ENCODE measurements around the gene VCL.

The VCL gene

DNA sequence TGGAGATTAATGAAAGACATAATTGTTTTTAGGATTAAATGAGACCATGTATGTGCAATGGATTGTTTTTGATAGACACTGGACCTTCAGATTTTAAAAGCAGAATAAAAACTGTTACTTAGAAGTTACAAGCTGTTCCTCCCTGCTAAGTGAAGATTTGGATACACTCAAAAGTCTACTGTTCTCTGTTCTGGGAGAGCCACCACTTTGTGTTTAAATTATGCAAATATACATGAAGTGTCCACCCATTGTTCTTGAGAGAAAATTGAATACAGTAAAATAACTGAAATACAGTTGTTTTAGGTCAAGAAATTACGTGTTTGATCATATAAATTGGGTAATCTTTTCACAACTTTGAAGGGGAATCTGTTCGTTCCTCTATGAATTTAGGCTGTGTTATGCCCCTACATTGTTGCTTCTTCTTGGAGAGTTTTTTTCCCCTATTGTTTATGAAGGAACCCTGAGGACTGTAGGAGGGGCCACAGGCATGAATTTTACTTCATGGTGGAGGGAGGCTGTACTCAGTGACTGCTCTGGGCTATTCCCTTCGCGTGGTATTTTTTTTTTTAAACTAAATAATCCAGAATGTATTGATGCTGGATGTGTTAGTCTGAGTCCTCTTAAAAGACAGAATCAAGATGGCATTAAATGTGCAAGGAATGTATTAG is 18.6 kb upstream of the VCL start:
- H3K4me3 ChIP-seq (ENCODE audit: low read depth, low read length): peak overlapping the region; percentile 1
- TF ChIP-seq POLR2A (IDR thresholded peaks at IDR 0.05; ENCODE audit: extremely low read depth, insufficient read length) (no peak), MYC (IDR thresholded peaks at IDR 0.05; ENCODE audit: low read depth, low read length) (0 out of 2 replicates have a peak, but pooled peaks have one; percentile 11)
- peak; percentile 35 for DNase-seq (ENCODE audit: low read depth)

DNA sequence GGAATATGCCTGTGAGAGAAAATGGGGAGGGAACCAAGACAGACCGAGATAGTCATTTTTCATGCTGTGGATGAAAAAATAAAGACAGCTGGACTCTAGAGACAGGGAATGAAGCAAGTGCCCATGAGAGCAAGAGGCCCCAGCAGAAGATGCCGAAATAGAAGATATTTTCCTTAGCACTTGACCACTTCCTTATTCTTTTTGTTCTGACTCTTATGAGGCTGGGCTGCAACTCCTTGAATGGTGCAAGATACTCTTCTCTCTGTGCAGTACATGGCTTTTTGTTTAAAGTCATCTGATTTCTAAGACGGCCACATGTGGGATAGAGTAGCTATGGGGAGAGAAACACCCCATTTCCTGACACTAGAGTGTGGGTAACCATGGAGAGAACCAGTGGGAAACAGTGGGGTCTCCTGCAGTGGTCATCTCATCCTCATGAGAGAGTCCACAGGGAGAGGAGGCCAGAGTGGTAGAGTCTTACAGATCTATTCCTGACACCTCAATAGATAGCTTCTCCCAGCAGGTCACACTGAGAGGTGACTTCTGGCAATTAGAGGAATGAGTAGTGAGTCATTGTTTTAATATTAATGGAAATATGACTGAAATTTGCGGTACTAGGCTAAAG is 18.0 kb upstream of the VCL start:
- DNase-seq (ENCODE audit: low read depth): peak; percentile 86
- TF ChIP-seq MYC (IDR thresholded peaks at IDR 0.05; ENCODE audit: low read depth, low read length) (peak; percentile 59), POLR2A (IDR thresholded peaks at IDR 0.05; ENCODE audit: extremely low read depth, insufficient read length) (no peak)
- TF ChIP-seq, protein P1, sequence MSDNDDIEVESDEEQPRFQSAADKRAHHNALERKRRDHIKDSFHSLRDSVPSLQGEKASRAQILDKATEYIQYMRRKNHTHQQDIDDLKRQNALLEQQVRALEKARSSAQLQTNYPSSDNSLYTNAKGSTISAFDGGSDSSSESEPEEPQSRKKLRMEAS (IDR thresholded peaks at IDR 0.05; ENCODE audit: low read depth, low read length): peak; percentile 60; the same call in 1 of the 2 replicates
- H3K4me3 ChIP-seq (ENCODE audit: low read depth, low read length): peak overlapping the region; percentile 1

DNA sequence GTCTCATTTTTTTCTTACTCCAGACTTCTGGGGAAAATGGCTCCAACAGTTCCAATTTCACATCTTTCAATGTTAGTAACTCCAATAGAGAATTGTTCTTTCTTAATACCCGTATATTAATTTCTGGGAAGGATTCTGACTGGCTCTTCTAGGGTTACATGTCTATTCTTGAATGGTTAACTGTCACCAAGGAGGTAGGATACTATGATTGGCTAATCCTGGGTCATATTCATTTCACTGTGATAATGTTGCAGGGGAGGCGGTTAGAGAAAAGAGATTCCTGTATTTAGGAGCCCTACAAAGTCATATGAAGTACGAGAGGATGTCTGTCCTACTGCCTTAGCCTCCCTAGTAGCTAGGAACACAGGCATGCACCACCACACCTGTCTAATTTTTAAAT is 16.1 kb upstream of the VCL start:
- TF ChIP-seq, protein P1 (IDR thresholded peaks at IDR 0.05; ENCODE audit: low read depth, low read length): no peak
- no peak for TF ChIP-seq POLR2A (IDR thresholded peaks at IDR 0.05; ENCODE audit: extremely low read depth, insufficient read length)
- TF ChIP-seq, protein P2, sequence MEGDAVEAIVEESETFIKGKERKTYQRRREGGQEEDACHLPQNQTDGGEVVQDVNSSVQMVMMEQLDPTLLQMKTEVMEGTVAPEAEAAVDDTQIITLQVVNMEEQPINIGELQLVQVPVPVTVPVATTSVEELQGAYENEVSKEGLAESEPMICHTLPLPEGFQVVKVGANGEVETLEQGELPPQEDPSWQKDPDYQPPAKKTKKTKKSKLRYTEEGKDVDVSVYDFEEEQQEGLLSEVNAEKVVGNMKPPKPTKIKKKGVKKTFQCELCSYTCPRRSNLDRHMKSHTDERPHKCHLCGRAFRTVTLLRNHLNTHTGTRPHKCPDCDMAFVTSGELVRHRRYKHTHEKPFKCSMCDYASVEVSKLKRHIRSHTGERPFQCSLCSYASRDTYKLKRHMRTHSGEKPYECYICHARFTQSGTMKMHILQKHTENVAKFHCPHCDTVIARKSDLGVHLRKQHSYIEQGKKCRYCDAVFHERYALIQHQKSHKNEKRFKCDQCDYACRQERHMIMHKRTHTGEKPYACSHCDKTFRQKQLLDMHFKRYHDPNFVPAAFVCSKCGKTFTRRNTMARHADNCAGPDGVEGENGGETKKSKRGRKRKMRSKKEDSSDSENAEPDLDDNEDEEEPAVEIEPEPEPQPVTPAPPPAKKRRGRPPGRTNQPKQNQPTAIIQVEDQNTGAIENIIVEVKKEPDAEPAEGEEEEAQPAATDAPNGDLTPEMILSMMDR (IDR thresholded peaks at IDR 0.05; ENCODE audit: low read depth, low read length): no peak
- no peak for TF ChIP-seq MYC (IDR thresholded peaks at IDR 0.05; ENCODE audit: low read depth, low read length)
- no peak for DNase-seq (ENCODE audit: low read depth)
- no peak overlapping the region for H3K4me3 ChIP-seq (ENCODE audit: low read depth, low read length)

DNA sequence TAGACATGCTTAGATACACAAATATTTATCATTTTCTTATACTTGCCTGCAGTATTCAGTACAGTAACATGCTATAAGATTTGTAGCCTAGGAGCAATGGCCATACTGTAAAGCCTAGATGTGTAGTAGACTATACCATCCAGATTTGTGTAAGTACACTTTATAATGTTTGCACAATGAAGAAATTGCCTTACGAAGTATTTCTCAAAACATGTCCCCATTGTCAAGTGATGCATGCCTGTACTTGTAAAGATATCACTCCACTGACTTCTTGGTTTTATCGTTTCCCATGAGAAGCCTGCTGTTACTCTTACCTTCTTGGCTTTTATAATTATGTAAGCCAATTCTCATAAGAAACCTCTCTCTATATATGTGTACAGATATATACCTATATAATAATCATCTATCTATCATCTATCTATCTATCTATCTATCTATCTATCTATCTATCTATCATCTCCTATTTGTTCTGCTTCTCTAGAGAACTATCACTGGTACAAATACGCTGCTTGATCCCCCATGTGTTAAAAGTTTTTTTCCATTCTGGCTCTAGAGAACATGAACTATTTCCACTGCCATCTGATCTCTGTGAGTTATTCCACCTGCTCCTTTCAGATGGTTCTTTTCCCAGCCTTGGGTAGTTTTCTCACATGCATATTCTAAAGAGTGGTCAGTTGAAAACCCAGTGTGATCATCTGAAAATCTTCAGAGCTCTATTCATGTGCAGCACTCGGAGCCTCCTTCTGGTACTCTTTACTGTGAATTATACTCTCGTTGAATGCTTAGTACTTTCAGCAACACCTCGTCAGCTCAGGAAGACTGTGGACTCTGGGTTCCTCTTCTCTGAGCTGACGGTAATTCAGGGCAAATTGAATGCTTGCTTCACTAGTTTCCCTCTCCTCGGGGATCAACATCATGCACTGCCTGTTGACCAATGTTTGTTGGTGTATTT is 14.5 kb upstream of the VCL start:
- TF ChIP-seq, protein P2 (IDR thresholded peaks at IDR 0.05; ENCODE audit: low read depth, low read length): no peak
- peak; percentile 28; the same call in 1 of the 2 replicates for TF ChIP-seq MYC (IDR thresholded peaks at IDR 0.05; ENCODE audit: low read depth, low read length)
- TF ChIP-seq, protein P1 (IDR thresholded peaks at IDR 0.05; ENCODE audit: low read depth, low read length): peak; percentile 40; the same call in 1 of the 2 replicates
- no peak for TF ChIP-seq POLR2A (IDR thresholded peaks at IDR 0.05; ENCODE audit: extremely low read depth, insufficient read length)
- H3K4me3 ChIP-seq (ENCODE audit: low read depth, low read length): no peak overlapping the region
- peak; percentile 54 for DNase-seq (ENCODE audit: low read depth)

DNA sequence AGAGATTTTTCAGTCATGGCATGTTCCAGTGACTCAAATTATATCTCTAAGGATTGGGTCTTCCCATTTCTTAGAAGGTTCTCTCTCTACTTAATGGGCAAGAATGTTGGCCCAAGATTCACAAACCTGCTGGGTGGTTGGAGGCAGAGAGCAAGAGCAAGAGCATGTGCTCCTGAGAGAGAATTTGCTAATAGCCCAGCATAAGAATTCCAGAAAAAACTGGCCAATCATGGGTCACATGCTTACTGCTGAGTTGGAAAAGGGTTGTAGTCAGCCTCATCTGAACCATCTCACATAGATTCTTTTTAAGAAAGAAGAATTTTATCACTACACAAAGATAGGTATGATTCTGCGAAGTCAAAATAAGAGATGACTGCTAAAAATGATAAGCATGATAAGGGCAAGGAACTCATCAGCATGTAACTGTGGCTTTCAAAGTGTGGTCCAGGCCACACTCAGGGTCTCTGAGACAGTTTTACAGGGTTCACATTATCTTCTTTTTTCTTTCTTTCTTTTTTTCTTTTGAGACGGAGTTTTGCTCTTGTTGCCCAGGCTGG is 8.2 kb upstream of the VCL start:
- DNase-seq (ENCODE audit: low read depth): no peak
- H3K4me3 ChIP-seq (ENCODE audit: low read depth, low read length): no peak overlapping the region
- TF ChIP-seq, protein P2 (IDR thresholded peaks at IDR 0.05; ENCODE audit: low read depth, low read length): no peak
- TF ChIP-seq, protein P1 (IDR thresholded peaks at IDR 0.05; ENCODE audit: low read depth, low read length): no peak
- no peak for TF ChIP-seq POLR2A (IDR thresholded peaks at IDR 0.05; ENCODE audit: extremely low read depth, insufficient read length)
- no peak for TF ChIP-seq MYC (IDR thresholded peaks at IDR 0.05; ENCODE audit: low read depth, low read length)

DNA sequence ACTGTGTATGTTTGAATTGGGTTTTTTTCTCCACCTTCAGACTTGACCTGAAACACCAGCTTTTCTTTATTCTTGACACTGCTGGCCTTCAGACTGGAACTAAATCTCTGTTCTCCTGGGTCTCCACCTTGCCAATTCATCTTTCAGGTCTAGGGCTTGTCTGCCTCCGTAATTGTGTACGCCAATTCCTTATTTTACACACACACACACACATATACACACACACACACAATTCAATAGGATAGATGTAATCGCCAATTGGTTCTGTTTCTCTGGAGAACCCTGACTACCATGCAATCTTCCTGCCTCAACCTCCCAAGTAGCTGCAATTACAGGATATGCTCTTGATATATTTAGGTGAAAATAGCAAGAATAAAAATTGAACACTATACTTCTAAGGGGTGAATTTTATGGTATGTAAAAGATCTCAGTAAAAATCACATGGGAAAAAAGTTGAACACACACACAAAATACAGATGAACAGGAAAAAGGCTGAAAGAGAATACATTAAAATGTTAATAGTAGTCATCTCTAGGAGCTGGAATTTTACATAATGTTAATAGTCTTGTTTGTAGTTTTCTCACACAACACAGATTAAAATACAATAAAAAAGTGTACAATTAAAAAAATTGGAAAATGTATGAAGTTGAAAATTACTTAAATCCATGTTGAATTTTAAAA is 6.6 kb upstream of the VCL start:
- no peak overlapping the region for H3K4me3 ChIP-seq (ENCODE audit: low read depth, low read length)
- DNase-seq (ENCODE audit: low read depth): no peak
- no peak for TF ChIP-seq POLR2A (IDR thresholded peaks at IDR 0.05; ENCODE audit: extremely low read depth, insufficient read length)
- no peak for TF ChIP-seq MYC (IDR thresholded peaks at IDR 0.05; ENCODE audit: low read depth, low read length)
- TF ChIP-seq, protein P2 (IDR thresholded peaks at IDR 0.05; ENCODE audit: low read depth, low read length): no peak
- TF ChIP-seq, protein P1 (IDR thresholded peaks at IDR 0.05; ENCODE audit: low read depth, low read length): no peak
